MCF 10A (cell line): ENCODE results near the gene HSPA1L. TPM values are rescaled to one million over a fixed set of nuclear protein-coding genes. Genes with fewer than 3 reads are reported as not detected.
A peak's percentile ranks its signal among the peaks of the same experiment; 100 is the strongest.

Experiments
- BruUV-seq: library from RNA; stranded (reverse); fragments of 400-500 nt; replicated peaks from 2 replicates; lab custom pipeline; 2021; lab: Mats Ljungman, UMichigan
- CTCF ChIA-PET: fragments of 300-600 bp; sonication (Branson Sonifier 250); formaldehyde crosslinking; extraction: SDS; loops from one replicate; lab custom pipeline; 2021; ENCODE audit warnings: antibody characterized with exemption, inconsistent platforms; lab: Yijun Ruan, JAX
- POLR2A ChIA-PET: fragments of 300-600, 350-650 bp; sonication (Branson Sonifier 250); formaldehyde crosslinking; extraction: SDS; loops from one replicate; lab custom pipeline; 2020; ENCODE audit warnings: antibody characterized with exemption, inconsistent platforms; lab: Yijun Ruan, JAX
- DNase-seq: peaks from one replicate; pipeline ENCODE4 v3.0.0-alpha.2; 2018; ENCODE audit not compliant: unreplicated experiment
- H3K27ac Mint-ChIP-seq: one replicate; pipeline ENCODE4 v1.8.0; 2022; ENCODE audit warnings: mild to moderate bottlenecking, low read depth, mixed read lengths; ENCODE audit not compliant: unreplicated experiment
- H3K27me3 Mint-ChIP-seq: one replicate; pipeline ENCODE4 v1.8.0; 2022; ENCODE audit warnings: mixed read lengths; ENCODE audit not compliant: insufficient read depth, unreplicated experiment
- H3K36me3 Mint-ChIP-seq: one replicate; pipeline ENCODE4 v1.8.0; 2022; ENCODE audit warnings: mild to moderate bottlenecking, moderate library complexity, mixed read lengths; ENCODE audit not compliant: insufficient read depth, unreplicated experiment
- H3K4me1 Mint-ChIP-seq: one replicate; pipeline ENCODE4 v1.8.0; 2022; ENCODE audit warnings: mixed read lengths; ENCODE audit not compliant: insufficient read depth, unreplicated experiment
- H3K4me3 Mint-ChIP-seq: one replicate; pipeline ENCODE4 v1.8.0; 2022; ENCODE audit warnings: mild to moderate bottlenecking, moderate library complexity, mixed read lengths; ENCODE audit not compliant: unreplicated experiment
- H3K9me3 Mint-ChIP-seq: one replicate; pipeline ENCODE4 v1.8.0; 2022; ENCODE audit warnings: mixed read lengths; ENCODE audit not compliant: unreplicated experiment
- intact Hi-C: fragments of 100-400 bp; cut with micrococcal nuclease; formaldehyde crosslinking; loops from 2 replicates; pipeline ENCODE4 v1.14.1; 2022
- total RNA-seq: library from RNA; stranded (reverse); gene quantifications from 2 replicates; pipeline ENCODE4 v1.2.3, GENCODE V29; 2022
- TF ChIP-seq, protein P1 (sequence below): fragments of 200-600 bp; IDR thresholded peaks from one replicate; pipeline ENCODE4 v1.8.0; 2022; ENCODE audit warnings: antibody characterized with exemption, mild to moderate bottlenecking; ENCODE audit not compliant: unreplicated experiment

Gene HSPA1L
- total RNA-seq, 1 experiment from 2014 or later: 0.35 TPM

DNA sequence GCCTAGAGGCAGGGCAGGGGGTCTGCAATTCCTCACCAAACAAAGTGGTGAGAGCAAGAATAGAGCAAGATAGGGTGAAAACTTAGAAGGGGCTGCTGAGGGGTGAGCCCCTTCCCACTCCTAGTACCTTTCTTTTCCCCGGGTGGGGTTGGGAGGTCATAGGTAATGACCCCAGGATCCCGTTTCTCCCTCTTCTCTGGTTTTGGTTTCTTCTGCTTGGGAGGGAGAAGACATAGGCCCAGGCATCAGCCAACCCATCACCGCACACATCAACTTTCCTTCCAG lies 23.1 kb downstream of the HSPA1L start:
- Mint-ChIP-seq H3K27me3 (no peaks in the 10 kb centered on the region), H3K27ac (no peak overlapping the region), H3K4me1 (peaks cover 31% of the 10 kb centered on the region), H3K36me3 (peaks cover 67% of the 10 kb centered on the region), H3K4me3 (no peak overlapping the region), H3K9me3 (no peaks in the 10 kb centered on the region)
- TF ChIP-seq, protein P1, sequence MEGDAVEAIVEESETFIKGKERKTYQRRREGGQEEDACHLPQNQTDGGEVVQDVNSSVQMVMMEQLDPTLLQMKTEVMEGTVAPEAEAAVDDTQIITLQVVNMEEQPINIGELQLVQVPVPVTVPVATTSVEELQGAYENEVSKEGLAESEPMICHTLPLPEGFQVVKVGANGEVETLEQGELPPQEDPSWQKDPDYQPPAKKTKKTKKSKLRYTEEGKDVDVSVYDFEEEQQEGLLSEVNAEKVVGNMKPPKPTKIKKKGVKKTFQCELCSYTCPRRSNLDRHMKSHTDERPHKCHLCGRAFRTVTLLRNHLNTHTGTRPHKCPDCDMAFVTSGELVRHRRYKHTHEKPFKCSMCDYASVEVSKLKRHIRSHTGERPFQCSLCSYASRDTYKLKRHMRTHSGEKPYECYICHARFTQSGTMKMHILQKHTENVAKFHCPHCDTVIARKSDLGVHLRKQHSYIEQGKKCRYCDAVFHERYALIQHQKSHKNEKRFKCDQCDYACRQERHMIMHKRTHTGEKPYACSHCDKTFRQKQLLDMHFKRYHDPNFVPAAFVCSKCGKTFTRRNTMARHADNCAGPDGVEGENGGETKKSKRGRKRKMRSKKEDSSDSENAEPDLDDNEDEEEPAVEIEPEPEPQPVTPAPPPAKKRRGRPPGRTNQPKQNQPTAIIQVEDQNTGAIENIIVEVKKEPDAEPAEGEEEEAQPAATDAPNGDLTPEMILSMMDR: no peak
- intact Hi-C loops: no loop called here
- CTCF ChIA-PET: interaction anchor here (0.5 to 2.0 kb wide), 10 partner anchors 9 to 60 kb away, joined by 3 to 9 read pairs (median 4); partner anchors contain the start of gene MSH5
- POLR2A ChIA-PET: interaction anchor here (1.1 to 2.0 kb wide), 6 partner anchors 14 to 52 kb away, joined by 3 to 14 read pairs (median 6); partner anchors contain the start of genes HSPA1A, HSPA1L, LSM2 and MSH5
- DNase-seq: no peak
- no TSS peak for BruUV-seq

DNA sequence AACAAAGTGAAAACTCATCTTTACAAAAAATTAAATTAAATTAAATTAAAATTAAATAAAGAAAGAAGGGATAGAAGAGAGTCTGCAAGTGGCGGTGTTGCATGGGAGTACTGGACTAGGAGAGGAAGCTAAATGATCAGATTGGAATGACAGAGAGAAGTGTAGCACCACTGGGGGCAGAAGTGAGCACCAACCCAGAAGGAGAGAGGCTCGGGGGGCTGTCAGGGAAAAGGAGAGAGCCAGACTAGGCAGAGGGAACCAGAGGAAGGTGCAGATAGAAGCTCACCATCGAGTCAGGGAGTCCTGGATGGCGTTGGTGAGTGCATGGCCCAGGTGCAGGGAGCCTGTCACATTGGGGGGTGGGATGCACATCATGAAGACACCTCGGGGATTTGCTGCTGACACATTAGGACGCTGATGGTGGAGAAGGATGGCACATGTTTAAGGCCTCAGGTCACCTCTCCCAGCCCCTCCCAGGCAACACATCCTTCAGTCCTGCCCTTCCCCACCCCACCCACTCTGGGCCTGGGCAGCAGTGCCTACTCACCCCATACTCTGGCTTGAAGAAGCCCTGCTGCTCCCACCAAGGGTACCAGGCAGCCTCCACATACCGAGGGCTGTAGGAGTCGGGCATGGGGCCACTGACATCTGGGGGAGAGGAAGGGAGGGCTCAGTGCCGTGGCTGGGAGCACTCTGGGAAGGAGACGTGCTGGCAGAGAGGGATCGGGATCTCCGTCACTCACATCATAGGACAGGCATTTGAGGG lies 23.6 kb downstream of the HSPA1L start:
- Mint-ChIP-seq H3K36me3 (peaks cover 73% of the 10 kb centered on the region), H3K4me1 (peaks cover 31% of the 10 kb centered on the region), H3K27me3 (no peaks in the 10 kb centered on the region), H3K4me3 (peak overlapping the region; percentile 45), H3K9me3 (no peaks in the 10 kb centered on the region), H3K27ac (no peak overlapping the region)
- intact Hi-C loops: loop anchor here (1.0 kb wide), 1 partner anchor 14 kb away; the partner anchor contains the start of gene VWA7
- ChIA-PET POLR2A (interaction anchor here (0.6 to 2.0 kb wide), 13 partner anchors 14 to 244 kb away, joined by 3 to 14 read pairs (median 5); partner anchors contain the start of genes DDAH2, HSPA1A, HSPA1B and HSPA1L), CTCF (interaction anchor here (0.5 to 2.0 kb wide), 22 partner anchors 10 to 165 kb away, joined by 3 to 10 read pairs (median 4); partner anchors contain the start of genes ABHD16A, MSH5 and VWA7)
- peak; percentile 46 for DNase-seq
- TF ChIP-seq, protein P1: peak; percentile 55
- BruUV-seq: no TSS peak

DNA sequence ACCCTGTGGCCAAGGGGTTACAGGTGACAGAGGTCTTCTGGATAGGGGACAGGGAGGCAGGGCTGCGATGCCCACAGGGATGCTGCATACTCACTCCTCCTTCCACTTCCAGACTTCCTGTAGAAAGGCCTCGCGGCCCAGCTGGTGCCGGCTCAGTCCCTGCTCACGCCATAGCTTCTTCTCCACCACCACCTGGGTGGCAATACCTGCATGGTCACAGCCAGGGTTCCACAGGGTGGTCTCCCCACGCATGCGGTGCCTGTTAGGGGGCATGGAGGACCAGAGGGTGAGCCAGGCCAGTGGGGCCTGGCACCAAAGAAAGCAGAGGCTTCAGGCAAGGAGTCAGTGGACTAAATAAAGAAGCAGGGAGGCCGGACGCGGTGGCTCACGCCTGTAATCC lies 29.6 kb downstream of the HSPA1L start:
- DNase-seq: no peak
- H3K27ac Mint-ChIP-seq: no peak overlapping the region
- POLR2A ChIA-PET: interaction anchor here (0.5 to 1.5 kb wide), 7 partner anchors 10 to 1671 kb away, joined by 3 to 6 read pairs (median 3); partner anchors contain the start of genes LSM2 and VARS1
- peaks cover 1% of the 10 kb centered on the region for H3K4me1 Mint-ChIP-seq
- no peaks in the 10 kb centered on the region for H3K9me3 Mint-ChIP-seq
- no peak overlapping the region for H3K4me3 Mint-ChIP-seq
- BruUV-seq: no TSS peak
- TF ChIP-seq, protein P1: no peak
- intact Hi-C loops: no loop called here
- peaks cover 74% of the 10 kb centered on the region for H3K36me3 Mint-ChIP-seq
- H3K27me3 Mint-ChIP-seq: no peaks in the 10 kb centered on the region
- CTCF ChIA-PET: interaction anchor here (0.6 to 1.3 kb wide), 8 partner anchors 10 to 1188 kb away, joined by 3 to 4 read pairs (median 4); partner anchors contain the start of gene VARS1
